NCI-H2107 (cell line): ENCODE results near the gene CDS2.

ENCODE experiments used
- DNase-seq: peaks from one replicate; lab custom pipeline; 2025; lab: John Stamatoyannopoulos, UW

CDS2 gene

DNA sequence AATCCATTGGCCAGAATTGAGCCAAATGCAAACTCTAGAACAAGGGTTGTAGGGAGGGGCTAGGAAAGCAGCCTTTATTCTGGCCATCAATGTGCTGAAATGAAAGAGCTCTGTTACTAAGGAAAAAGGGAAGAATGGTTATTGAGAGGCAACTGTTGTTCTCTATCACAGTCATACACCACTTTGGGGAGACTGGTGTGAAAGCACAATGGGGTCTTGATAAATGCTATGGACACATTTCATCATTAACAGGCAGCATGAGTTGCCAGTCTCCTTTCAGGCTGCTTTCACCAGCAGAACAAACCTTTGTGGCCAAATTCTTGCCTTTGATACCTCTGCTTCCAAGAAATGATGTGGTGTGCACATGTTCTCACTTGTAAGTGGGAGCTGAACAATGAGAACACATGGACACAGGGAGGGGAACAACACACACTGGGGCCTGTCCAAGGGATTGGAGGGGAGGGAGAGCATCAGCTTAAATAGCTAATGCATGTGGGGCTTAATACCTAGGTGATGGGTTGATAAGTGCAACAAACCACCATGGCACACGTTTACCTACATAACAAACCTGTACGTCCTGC, 86.2 kb downstream of the CDS2 start:
- DNase-seq, result no peak

- no peak for DNase-seq
Observed at GRCh38 chr20:5214826-5215225, 88.0 kb downstream of the CDS2 start.

DNA sequence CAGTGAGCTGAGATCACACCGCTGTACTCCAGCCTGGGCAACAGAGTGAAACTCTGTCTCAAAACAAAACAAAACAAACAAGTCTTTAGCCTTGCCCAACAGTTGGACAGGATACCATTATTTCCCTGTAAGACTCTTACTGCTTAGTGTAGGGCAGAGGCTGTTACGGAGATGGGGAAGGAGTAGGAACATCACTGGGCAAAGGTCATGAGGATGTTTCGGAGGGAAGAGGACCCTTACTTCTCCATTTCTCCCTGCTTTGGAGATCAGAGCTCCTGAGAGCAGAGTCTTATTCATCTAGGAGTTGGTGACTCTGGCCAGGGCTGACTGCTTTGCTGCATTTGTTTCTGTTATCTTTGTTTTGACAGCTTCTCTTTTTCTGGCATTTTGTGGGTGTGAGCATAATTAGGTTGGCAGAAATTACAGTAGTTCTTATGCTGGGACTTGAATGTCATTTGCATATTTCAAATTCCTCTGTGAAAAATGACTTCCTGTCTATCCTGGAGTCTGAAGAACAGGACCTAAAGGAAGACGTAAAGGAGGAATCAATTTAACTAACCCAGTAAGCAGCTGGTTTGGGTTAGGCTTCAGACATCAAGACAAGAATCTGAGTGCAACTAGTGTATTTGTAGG, 89.0 kb downstream of the CDS2 start:
- DNase-seq, result no peak

GRCh38 chr20:5216663-5217062, 89.9 kb downstream of the CDS2 start:
- no peak for DNase-seq

- DNase-seq, result no peak
Observed at GRCh38 chr20:5217616-5218015, 90.8 kb downstream of the CDS2 start.

DNA sequence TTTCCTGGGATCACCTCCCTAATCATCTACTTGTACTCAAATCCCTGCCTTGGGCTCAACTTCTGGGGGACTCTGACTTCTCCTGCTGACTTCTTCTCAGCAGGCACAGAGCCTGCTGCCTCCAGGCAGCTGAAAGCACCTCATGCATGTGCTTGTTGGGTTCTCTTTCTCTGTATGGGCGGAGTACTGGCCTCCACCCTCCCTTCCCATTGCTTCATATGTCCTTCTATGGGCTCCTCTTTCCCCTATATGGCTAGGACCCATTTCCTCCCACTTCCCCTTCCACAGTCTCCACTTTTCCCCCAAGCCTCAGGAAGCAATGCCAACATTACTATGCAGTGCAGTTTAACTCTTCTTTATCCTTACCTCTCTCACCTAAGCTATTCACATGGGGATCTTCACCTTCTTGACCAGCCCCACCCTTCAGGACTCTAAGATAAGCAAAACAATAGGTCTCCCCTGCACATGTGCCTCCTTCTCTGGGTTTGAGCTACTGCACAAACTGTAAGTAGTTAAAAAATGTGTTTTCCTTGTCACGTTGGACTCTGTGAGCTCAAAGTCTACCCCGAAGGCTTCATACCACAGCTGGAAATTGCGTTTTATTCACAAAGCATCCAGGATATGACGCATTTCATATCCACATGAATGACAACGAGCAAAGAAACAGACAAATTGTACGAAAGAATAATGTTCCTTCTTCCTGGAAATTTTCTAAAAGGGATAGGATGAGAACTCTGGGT, 93.7 kb downstream of the CDS2 start:
- DNase-seq, result no peak

DNA sequence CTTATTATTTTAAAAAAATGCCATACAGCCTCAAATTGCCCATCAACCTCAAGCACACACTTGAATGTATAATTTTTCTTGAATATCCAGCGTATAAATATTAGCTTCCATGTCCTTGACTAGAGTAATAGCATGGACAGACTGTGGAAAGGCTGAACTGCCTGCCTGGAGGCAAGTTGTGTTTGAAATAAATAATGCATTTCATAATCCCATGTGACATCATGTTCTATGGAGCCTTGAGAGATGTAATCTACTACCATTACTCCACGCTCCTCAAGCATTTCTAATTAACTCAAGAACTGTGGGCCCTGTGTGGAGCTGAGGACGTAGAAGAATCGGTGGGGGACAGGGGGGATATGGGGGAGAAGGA, 94.2 kb downstream of the CDS2 start:
- DNase-seq, result no peak

DNA sequence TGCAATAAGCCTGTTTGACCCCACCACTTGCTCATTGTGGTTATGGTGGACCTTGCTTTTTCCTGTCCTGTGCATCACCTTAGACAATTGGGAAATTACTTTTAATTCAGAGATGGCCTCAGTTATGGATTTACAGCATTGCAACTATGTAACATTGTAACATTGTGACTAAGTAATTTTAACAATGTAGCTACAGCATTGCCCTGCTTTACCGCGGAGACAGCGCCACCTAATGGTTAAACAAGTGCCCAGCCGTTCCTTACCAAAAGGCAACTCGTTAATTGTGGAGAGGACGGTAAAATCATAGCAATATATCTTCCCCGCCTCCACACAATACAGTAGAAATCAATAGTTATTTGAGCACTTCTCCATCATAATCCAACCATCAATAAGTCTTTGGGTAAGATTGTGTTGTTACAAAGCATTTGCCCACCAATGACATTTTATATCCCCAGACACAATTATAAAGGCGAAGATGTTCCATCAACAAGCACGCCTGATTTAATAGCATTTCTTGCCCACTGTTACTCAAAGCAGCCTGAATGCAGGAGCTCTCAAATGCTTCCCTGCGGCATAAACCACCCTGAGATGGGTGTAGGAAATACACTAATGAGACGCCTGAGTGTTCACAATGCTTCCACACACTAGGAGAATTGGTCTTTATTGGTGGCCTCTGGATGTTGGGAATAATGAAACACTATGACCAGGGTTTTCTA, 96.3 kb downstream of the CDS2 start:
- DNase-seq, result no peak

DNA sequence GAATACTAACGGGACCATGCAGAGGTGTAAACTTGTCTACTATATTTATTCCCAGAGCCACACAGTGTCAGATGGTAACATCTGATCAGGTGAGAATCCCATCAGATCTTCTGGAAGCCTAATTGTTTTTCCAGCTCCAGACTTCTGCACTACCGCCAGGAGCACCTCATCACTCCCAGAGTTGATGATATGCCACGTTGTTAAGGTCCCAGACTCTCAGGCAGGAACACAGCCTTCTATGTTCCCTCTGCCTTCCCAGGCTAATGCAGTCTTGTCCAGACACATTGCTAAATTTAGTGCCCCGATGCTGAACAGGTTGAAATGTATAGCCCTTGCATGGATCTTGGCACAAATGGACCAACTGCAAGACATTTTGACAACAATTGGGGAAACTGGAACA, 103.7 kb downstream of the CDS2 start:
- DNase-seq, result no peak

- DNase-seq, result no peak
Observed at GRCh38 chr20:5234158-5234557, 107.3 kb downstream of the CDS2 start.

GRCh38 chr20:5234978-5235377, 108.2 kb downstream of the CDS2 start:
- no peak for DNase-seq
